HL-60/S4 (cell line): ENCODE measurements around the gene HOXB6.

Source experiments
- in situ Hi-C: fragments of 300-500 bp; cut with MboI; formaldehyde crosslinking; loops from 2 replicates; pipeline ENCODE4 v1.14.3; 2022; ENCODE audit warnings: low sequenced_read_pairs

HOXB6 gene

GRCh38 chr17:48583708-48584222 is 21.0 kb downstream of the HOXB6 start:
- in situ Hi-C loops: no loop called here

DNA sequence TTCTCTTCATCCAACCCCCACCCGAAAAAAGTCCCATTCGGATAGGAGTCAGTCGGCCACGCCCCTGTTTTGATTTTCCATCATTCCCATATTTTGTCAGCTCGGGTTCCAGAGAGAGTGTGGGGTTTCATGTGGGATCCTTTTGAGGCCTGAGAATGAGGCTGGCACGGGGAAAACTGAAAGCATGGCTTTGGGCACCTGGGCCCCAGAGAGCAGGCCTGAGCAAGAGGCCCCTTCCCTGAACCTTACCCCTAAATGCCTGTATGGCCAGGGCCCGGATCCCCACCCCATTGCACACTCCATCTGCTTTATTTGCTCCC is 22.1 kb downstream of the HOXB6 start:
- in situ Hi-C loops: no loop called here

GRCh38 chr17:48579760-48580554 is 24.8 kb downstream of the HOXB6 start:
- in situ Hi-C loops: no loop called here

- in situ Hi-C loops: no loop called here
Observed at GRCh38 chr17:48579471-48579759, 25.4 kb downstream of the HOXB6 start.

DNA sequence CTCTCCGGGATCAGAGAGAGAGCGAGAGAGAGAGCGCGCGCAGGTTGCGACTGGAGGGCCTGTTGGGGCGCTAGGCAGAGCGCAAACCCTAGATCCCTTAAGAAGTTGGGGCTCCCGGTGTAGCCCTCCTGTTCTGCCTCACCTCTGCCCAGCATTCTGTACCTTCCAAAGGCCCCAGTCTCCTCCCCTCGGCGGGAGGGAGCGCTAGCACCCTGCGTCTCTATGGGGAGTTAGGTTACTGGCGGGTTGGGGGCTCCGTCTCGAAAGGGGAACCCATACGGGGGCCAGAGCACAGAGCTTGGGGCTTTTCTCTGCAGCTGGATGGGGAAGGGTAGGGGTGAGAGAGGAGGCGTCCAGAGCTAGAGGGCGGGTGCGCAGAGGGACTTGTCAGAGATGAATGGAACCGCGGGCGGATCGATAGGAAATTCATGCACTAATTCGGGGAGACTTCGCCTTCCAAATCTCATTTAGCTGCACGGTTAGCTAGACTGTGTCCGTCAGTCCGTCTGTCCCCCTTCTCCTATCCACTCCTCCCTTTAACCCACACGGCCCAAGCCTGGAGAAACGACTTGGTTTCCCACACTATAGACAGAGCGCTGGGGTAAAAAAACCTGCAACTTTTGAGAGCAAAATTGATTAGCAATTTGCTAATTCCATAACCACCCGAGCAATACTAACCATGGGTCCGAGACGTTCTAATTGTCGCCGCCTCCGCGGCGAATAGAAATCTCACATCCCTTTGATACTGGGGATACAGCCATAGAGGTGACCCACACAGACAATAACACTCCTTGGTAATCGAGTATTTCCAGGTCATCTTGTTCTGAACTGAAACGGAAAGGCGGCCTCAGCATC is 25.9 kb downstream of the HOXB6 start:
- in situ Hi-C loops: no loop called here

GRCh38 chr17:48577946-48578615 is 26.7 kb downstream of the HOXB6 start, which contains the start of gene HOXB4:
TSS of gene HOXB4 (minus strand) at chr17:48578350. CDS start at chr17:48578319, 31 bp downstream.
- in situ Hi-C loops: no loop called here

- in situ Hi-C loops: no loop called here
Observed at GRCh38 chr17:48577330-48577945, 27.3 kb downstream of the HOXB6 start.

GRCh38 chr17:48576479-48577309 is 28.1 kb downstream of the HOXB6 start:
- in situ Hi-C loops: no loop called here

GRCh38 chr17:48575673-48576478 is 28.9 kb downstream of the HOXB6 start:
- in situ Hi-C loops: no loop called here

GRCh38 chr17:48575066-48575582 is 29.7 kb downstream of the HOXB6 start:
- in situ Hi-C loops: no loop called here

DNA sequence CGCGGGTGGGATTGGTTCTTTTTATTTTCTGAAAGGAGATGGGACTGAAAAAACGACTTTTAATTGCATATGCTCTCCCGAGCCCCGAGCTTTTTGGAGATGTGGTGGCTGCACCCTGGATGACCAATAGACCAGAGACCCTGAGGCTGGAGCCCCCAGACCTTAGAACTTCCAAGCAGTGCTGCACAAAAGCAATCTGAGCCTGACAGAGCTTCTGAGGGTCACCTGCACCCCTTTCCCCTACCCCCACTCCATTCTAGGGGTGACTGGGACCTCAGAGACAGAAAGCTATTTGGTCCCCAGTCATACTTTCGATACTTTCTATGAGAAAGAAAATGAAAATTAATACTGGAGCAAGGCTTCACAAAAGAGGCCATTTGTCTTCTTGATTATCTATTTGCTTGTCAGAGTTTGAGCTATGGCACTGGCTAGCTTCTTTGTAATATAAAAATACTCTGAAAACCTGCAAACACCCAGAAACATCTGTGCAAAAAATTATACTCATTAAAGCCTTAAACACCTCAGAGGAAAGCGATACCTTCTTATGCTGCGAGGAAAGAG is 30.2 kb downstream of the HOXB6 start:
- in situ Hi-C loops: no loop called here

DNA sequence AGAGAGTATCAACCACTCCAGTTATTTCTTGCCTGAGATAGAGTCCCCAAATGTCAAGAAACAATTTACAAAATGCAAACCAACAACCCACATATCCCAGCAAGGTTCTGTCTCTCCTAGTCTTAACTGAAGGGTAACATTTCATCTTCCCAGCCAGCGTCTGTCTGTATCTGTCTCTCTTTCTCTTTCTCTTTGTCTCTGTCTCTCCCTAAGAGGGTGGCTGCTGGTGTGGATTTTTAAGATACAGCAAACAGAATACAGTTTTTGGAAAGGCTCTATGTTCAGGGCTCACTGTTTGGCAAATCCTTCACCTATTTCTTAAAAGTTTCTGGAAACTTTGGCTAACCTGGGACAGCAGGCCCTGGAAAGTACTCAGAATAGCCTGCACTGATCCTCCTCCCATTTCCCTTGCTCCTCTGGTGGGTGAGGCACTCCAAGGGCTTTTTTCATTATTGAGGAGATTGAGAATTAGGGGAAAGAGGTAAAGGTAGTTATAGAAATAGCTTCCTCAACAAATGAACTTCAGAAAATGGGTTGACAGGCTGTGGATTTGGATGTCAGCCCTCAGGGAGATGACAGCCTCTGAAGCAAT is 32.9 kb downstream of the HOXB6 start:
- in situ Hi-C loops: no loop called here

DNA sequence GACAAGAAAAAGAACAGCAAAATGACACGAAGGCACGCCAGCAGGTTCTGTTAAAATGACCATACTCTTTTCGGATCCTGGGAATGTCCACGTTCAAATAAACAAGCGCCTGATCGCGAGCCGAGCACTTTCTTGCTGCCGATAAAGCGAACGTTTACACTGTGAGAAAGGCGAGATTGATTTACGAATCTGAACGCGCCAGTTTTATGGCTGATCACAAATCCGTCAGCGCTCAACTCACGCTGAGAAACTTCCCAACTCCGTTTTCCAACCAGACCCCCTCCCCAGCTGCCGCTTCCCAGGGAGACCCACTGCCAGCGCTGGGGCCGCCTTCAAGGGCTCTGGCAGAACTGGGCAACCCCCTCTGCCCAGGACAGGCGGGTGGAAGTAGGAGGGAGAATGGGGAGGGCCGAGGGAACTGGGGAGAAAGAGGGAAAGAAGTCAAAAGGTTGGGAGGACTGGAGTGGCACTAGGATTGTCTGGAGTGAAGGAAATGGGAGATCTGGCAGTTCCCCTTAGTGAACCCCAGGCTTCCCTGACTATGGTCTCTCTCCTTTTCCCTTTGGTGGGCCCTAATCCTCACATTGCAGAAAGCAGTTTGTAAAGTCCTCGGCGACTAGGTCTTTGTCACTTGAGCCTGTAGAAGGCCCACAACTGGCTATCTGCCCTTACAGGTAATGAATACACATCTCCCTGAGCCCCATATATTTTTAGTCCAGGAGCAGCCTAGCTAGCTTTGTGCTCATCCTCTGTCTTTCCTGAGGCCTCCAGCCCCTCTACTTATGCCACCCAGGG is 33.6 kb downstream of the HOXB6 start:
- in situ Hi-C loops: no loop called here

DNA sequence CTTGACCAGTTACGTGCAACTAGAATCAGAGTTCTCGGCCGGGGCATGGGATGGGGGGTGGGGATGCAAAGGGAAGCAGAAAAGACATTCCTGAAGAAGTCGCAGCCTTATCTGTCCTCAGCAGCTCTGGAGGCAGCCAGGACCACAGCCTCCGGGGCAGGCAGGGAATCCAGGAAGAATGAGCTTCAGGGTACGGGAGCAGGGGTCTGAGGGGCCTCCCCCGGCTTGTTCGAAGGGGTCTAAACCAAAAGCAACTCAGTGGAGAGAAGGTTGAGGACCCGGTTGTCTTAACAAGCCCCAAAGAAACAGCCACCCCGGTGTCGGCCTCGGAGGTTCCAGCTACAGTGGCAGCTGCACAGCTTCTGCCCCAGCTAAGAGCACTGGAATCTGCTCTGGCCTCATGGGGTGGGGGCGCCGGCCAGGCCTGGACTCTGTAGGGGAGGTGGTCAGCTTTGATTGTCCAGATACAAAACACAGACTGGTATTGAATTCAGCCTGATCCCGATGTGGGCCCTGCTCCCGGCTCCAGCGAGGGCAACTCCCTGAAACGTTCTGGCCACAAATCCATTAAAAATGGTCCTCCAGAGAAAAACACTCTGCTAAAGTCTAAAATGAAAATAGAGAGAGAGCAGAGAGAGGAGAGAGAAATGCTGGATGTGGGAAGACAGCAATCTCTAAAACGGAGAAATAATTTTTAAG is 34.3 kb downstream of the HOXB6 start:
- in situ Hi-C loops: no loop called here

DNA sequence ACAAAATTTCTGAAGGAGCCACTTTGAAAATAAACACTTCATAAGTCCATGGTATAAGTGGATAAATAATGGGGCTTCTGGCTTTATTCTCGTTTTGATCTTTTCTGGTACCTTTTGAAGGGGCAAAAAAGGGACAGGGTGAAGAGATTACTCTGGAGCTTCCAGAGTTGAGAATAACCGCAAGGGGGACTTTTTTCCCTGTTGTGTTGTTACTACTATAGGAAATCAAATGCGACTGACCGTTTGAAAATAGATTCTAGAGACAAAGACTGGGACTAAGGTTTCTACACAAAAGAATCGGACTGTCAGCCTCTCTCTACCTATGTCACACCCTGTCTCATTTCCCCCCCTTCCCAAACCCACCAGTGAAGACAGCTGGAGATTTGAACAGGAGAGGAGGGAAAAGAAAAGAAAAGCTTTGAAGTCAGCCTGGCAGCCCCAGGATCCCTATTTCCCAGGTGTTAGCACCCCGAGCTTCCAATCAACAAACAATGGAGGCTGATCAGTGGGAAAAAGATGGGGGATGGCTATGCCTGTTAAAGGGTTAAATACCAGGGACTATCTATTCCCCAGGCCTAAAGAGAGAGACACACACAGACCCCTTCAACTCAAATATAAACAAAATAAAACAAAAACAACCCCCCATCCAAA is 35.0 kb downstream of the HOXB6 start:
- in situ Hi-C loops: no loop called here

DNA sequence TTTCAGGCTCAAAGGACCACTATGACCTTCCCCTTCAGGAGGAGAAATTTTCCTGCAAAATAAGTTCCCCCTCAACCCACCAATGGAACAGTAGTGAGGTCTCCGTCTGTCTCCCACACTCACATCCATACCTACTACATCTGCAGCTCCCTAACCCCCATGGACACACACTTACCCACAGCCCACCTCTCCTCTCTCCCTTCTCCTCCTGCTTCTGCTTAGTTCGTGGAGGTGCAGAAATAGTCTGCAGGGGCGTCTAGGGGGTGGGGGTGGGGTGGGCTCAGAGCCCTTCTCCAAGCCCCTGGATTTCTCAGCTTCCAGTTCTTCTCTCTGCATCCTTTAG is 35.6 kb downstream of the HOXB6 start:
- in situ Hi-C loops: no loop called here
